ENCODE measurements around the gene TOMM7. TPM values are rescaled to one million over a fixed set of nuclear protein-coding genes. Genes with fewer than 3 reads are reported as not detected.
"Not testable (repeated sequence)": the region's sequence is repeated elsewhere in the genome, so short reads cannot be mapped to it uniquely, and the experiment has no call there.

Gene TOMM7
- total and polyA plus RNA-seq, 5 experiments from 2014 or later = 309 to 780 (median 462) TPM

- POLR2A ChIA-PET, H3K27me3 Mint-ChIP-seq: not testable (repeated sequence)
These were observed 27.7 kb upstream of the TOMM7 start for GRCh38 chr7:22850394-22850793.

GRCh38 chr7:22849662-22850061, 27.0 kb upstream of the TOMM7 start:
- Mint-ChIP-seq H3K4me3 (no peak overlapping the region), H3K36me3 (no peaks in the 10 kb centered on the region), H3K9me3 (no peaks in the 10 kb centered on the region), H3K27ac (no peak overlapping the region), H3K27me3 (peaks cover 0 to 4% (median 0%) of the 10 kb centered on the region in 5 donors), H3K4me1 (peaks cover 7 to 9% (median 8%) of the 10 kb centered on the region in 4 donors)
- no peak for ATAC-seq
- DNase-seq = no peak
- POLR2A ChIA-PET = no interaction called here

More at GRCh38 chr7:22850394-22850793, 27.7 kb upstream of the TOMM7 start:
- peaks cover 9 to 17% (median 15%) of the 10 kb centered on the region in 4 donors for H3K4me1 Mint-ChIP-seq
- not testable (repeated sequence) for DNase-seq, H3K4me3 Mint-ChIP-seq, H3K36me3 Mint-ChIP-seq, H3K9me3 Mint-ChIP-seq, ATAC-seq, H3K27ac Mint-ChIP-seq

GRCh38 chr7:22849172-22849571, 26.5 kb upstream of the TOMM7 start:
- Mint-ChIP-seq H3K27me3 (peaks cover 0 to 4% (median 0%) of the 10 kb centered on the region in 5 donors), H3K4me3 (no peak overlapping the region), H3K27ac (no peak overlapping the region), H3K36me3 (no peaks in the 10 kb centered on the region), H3K9me3 (no peaks in the 10 kb centered on the region), H3K4me1 (peaks cover 5 to 7% (median 6%) of the 10 kb centered on the region in 4 donors)
- ATAC-seq = no peak
- POLR2A ChIA-PET = no interaction called here
- DNase-seq = no peak

- Mint-ChIP-seq H3K27me3 (peaks cover 0 to 4% (median 0%) of the 10 kb centered on the region in 5 donors), H3K27ac (no peak overlapping the region), H3K4me3 (no peak overlapping the region), H3K9me3 (no peaks in the 10 kb centered on the region), H3K36me3 (no peaks in the 10 kb centered on the region), H3K4me1 (peaks cover 0 to 2% (median 0%) of the 10 kb centered on the region in 4 donors)
- POLR2A ChIA-PET = no interaction called here
- ATAC-seq (no peak), DNase-seq (no peak)
These were observed 24.3 kb upstream of the TOMM7 start for GRCh38 chr7:22846961-22847360.

GRCh38 chr7:22845221-22845834, 22.7 kb upstream of the TOMM7 start:
- H3K27ac Mint-ChIP-seq = no peak overlapping the region
- no peak for DNase-seq
- POLR2A ChIA-PET = no interaction called here
- H3K4me3 Mint-ChIP-seq = no peak overlapping the region
- no peaks in the 10 kb centered on the region for H3K9me3 Mint-ChIP-seq
- peaks cover 0 to 2% (median 0%) of the 10 kb centered on the region in 4 donors for H3K4me1 Mint-ChIP-seq
- H3K27me3 Mint-ChIP-seq = peaks cover 0 to 2% (median 0%) of the 10 kb centered on the region in 5 donors
- no peaks in the 10 kb centered on the region for H3K36me3 Mint-ChIP-seq
- no peak for ATAC-seq

GRCh38 chr7:22843681-22844309, 21.1 kb upstream of the TOMM7 start:
- Mint-ChIP-seq H3K36me3 (no peaks in the 10 kb centered on the region), H3K27me3 (peaks cover 0 to 4% (median 0%) of the 10 kb centered on the region in 5 donors), H3K27ac (peak overlapping the region in 1 of 10 donors; percentile 32), H3K4me1 (peaks cover 0 to 2% (median 0%) of the 10 kb centered on the region in 4 donors), H3K4me3 (no peak overlapping the region), H3K9me3 (no peaks in the 10 kb centered on the region)
- POLR2A ChIA-PET = no interaction called here
- DNase-seq = no peak
- no peak for ATAC-seq

GRCh38 chr7:22842973-22843372, 20.3 kb upstream of the TOMM7 start:
- Mint-ChIP-seq H3K36me3 (no peaks in the 10 kb centered on the region), H3K4me3 (no peak overlapping the region), H3K4me1 (peaks cover 0 to 2% (median 0%) of the 10 kb centered on the region in 4 donors), H3K9me3 (no peaks in the 10 kb centered on the region), H3K27me3 (peaks cover 0 to 6% (median 2%) of the 10 kb centered on the region in 5 donors), H3K27ac (no peak overlapping the region)
- ATAC-seq = no peak
- DNase-seq = no peak
- POLR2A ChIA-PET = no interaction called here

GRCh38 chr7:22842383-22842941, 19.8 kb upstream of the TOMM7 start:
- ATAC-seq (no peak), DNase-seq (no peak)
- peaks cover 0 to 8% (median 3%) of the 10 kb centered on the region in 5 donors for H3K27me3 Mint-ChIP-seq
- no peaks in the 10 kb centered on the region for H3K36me3 Mint-ChIP-seq
- POLR2A ChIA-PET = no interaction called here
- no peak overlapping the region for H3K27ac Mint-ChIP-seq
- H3K9me3 Mint-ChIP-seq = no peaks in the 10 kb centered on the region
- no peak overlapping the region for H3K4me3 Mint-ChIP-seq
- peaks cover 0 to 2% (median 0%) of the 10 kb centered on the region in 4 donors for H3K4me1 Mint-ChIP-seq

- no peaks in the 10 kb centered on the region for H3K36me3 Mint-ChIP-seq
- no peak for ATAC-seq
These were observed 19.3 kb upstream of the TOMM7 start for GRCh38 chr7:22841954-22842353.

GRCh38 chr7:22837308-22837707, 14.7 kb upstream of the TOMM7 start:
- Mint-ChIP-seq H3K9me3 (no peaks in the 10 kb centered on the region), H3K36me3 (no peaks in the 10 kb centered on the region), H3K4me1 (no peaks in the 10 kb centered on the region), H3K4me3 (no peak overlapping the region), H3K27me3 (peaks cover 0 to 8% (median 3%) of the 10 kb centered on the region in 5 donors), H3K27ac (no peak overlapping the region)
- ATAC-seq (no peak), DNase-seq (no peak)
- POLR2A ChIA-PET = interaction anchor here (0.7 kb wide), 1 partner anchor 267 kb away, joined by 4 read pairs; no protein-coding TSS in a partner anchor

More at GRCh38 chr7:22841954-22842353, 19.3 kb upstream of the TOMM7 start:
- POLR2A ChIA-PET = no interaction called here
- no peak overlapping the region for H3K4me3 Mint-ChIP-seq
- peaks cover 0 to 2% (median 0%) of the 10 kb centered on the region in 4 donors for H3K4me1 Mint-ChIP-seq
- no peaks in the 10 kb centered on the region for H3K9me3 Mint-ChIP-seq
- peaks cover 0 to 8% (median 3%) of the 10 kb centered on the region in 5 donors for H3K27me3 Mint-ChIP-seq
- no peak for DNase-seq
- H3K27ac Mint-ChIP-seq = peak overlapping the region in 1 of 10 donors; percentile 20

- ATAC-seq, H3K27ac Mint-ChIP-seq: not testable (repeated sequence)
These were observed 13.9 kb upstream of the TOMM7 start for GRCh38 chr7:22836506-22836905.

GRCh38 chr7:22833957-22834356, 11.3 kb upstream of the TOMM7 start:
- peaks cover 4 to 13% (median 7%) of the 10 kb centered on the region in 5 donors for H3K27me3 Mint-ChIP-seq
- H3K4me3 Mint-ChIP-seq = no peak overlapping the region
- ATAC-seq (no peak), DNase-seq (no peak)
- POLR2A ChIA-PET = no interaction called here
- no peaks in the 10 kb centered on the region for H3K36me3 Mint-ChIP-seq
- H3K4me1 Mint-ChIP-seq = no peaks in the 10 kb centered on the region
- no peaks in the 10 kb centered on the region for H3K9me3 Mint-ChIP-seq
- H3K27ac Mint-ChIP-seq = no peak overlapping the region

More at GRCh38 chr7:22836506-22836905, 13.9 kb upstream of the TOMM7 start:
- H3K4me3 Mint-ChIP-seq, H3K27me3 Mint-ChIP-seq, DNase-seq, H3K9me3 Mint-ChIP-seq, POLR2A ChIA-PET, H3K36me3 Mint-ChIP-seq, H3K4me1 Mint-ChIP-seq: not testable (repeated sequence)

All from naive thymus-derived CD8-positive, alpha-beta T cell (primary cell).